Stimulated activated CD4-positive, alpha-beta T cell treated with anti-CD3 and anti-CD28 coated beads, TNF-alpha, amount 100 ng/mL, for 1 hour (primary cell): ENCODE measurements around the gene SPATC1L.

ENCODE experiments used
- DNase-seq, 3 donors: peaks; one replicate each; pipeline ENCODE4 v3.0.0-alpha.2; 2020; ENCODE audit warnings: low read depth in 3 of 3, low spot score in 1 of 3

SPATC1L gene

GRCh38 chr21:46215436-46216131 is 31.3 kb upstream of the SPATC1L start:
- DNase-seq: no peak

DNA sequence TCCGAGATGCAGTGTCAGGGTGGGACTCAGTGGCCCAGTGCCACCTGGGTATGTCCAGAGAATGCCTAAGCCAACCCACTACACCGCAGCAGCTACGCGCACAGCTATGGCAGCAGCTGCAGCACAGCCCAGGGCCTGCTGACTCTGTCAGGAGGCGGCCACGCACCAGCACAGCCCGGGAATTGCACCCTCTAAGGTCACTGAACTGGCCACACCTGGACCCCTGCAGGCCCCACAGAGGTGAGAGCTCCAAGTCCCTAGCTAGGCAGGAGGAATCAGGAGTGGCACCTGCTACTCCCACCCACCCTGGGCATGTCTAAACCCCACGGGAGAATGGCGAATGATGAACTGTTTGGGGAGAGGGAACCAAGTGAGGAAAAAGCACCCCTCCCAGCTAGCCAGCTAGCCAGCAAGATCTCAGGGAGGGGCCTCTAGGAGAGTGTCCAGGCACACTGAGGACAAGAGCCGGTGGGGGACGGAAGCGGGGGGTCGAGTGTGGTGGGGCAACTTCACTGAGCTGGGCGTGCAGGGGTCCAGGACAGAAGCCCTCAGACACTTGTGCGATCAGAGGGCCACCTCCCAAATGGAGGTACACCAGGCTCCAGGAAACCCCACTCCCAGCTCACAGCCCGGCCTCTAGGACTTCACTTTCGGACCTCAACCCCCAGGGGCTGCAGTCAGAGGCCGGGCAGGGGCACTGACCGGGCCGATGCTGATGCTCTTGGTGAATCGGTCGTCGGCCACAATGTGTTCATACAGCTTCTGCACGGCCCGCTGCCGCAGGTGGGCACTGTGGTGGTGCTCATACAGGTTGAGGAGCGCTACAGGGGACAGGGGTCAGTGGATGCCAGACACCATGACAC is 30.4 kb upstream of the SPATC1L start:
- DNase-seq: no peak

- DNase-seq: no peak
Observed at GRCh38 chr21:46213620-46214286, 29.5 kb upstream of the SPATC1L start.

GRCh38 chr21:46212721-46213484 is 28.6 kb upstream of the SPATC1L start:
- DNase-seq: no peak

DNA sequence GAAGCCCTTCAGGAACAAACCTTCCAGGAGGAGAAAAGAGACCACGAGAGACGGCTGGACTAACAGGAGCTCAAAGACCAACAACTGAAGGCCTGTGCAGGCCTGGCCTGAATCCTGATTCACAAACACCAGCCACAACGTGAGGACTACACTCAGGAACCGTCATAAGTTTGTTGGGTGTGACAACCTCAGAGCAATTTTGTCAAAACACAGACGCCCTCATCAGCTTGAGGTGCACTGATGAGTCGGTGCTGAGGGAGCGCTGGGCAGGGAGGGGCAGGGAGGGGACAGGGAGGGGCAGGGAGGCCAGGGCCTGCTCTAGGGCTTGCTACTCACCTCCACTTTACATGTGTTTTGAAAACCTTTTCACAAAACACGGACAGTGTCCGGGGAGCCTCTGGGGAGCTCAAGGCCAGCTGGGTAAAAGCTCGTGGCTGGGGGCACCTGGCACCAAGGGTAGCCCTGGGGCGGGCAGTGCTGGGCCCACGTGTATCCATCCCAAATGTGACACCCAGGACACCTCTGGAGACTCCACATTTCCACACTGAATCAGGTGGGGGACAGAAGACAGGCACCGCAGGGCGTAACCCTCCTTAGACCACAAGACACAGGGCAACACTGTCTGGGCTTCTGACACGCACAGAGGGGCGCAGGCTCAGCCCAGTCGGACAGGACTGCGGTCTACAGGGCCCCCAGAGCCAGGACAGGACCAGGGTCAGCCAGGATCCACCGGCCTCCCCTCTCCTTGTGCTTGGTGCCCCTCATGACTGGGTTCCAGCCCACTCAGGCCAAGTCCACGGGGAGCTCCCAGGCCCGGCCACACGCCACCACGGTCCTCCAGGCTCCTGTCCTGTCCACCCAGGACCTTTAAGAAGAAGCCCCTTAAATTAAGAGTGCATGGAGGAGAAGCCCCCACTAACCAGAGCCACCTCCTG is 27.8 kb upstream of the SPATC1L start:
- no peak for DNase-seq

DNA sequence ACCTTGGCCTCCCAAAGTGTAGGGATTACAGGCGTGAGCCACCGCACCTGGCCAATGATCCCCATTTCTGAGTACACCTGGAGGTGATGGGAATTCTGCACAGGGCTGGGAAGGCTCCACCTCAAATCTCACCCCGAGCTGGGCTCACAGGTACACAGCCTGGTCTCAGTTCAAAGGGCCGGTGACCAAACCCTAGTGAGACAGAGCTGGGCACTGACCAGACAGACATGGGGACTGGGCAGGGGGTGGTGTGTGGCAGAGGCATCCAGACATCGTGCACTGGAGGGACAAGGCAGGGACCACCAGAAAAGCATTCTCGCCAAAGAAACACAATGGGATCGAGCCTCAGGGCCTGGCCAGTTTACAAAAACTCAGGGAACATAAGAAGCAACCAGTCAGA is 27.1 kb upstream of the SPATC1L start:
- no peak for DNase-seq

DNA sequence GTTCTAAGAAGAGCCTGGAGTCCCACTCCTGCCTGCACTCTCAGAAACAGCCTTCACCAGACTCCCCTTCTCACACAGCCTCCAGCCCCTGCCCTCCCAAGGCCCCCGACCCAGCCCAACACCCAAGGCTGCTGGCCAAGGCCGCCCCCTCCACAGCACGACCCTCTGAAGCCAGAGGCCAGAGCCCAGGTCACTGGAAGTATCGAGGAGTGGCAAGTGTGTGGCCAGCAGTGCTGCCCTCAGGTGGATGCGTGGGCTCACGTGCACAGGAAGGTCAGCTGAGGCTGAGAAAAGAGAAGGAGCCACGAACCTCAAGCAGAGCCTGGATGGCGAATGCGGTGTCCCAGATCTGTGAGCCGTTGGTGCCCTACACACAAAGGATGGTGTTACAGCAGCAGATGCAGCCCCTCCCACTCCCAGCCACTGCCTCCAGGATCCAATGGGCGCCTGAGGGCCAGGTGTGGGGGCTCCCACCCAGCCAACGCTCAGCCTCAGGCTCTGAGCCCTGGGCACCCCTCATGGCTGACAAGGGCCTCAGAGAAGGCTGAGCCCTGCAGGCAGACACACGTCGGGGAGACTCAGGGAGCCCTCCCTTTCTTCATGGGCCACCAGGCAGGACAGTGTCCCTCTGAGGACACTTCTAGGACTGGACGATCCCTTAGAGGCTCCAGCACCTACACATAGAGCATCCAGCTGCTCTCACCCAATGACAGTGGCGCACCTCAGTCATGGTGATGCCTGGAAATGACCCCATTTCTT is 26.3 kb upstream of the SPATC1L start:
- no peak for DNase-seq

DNA sequence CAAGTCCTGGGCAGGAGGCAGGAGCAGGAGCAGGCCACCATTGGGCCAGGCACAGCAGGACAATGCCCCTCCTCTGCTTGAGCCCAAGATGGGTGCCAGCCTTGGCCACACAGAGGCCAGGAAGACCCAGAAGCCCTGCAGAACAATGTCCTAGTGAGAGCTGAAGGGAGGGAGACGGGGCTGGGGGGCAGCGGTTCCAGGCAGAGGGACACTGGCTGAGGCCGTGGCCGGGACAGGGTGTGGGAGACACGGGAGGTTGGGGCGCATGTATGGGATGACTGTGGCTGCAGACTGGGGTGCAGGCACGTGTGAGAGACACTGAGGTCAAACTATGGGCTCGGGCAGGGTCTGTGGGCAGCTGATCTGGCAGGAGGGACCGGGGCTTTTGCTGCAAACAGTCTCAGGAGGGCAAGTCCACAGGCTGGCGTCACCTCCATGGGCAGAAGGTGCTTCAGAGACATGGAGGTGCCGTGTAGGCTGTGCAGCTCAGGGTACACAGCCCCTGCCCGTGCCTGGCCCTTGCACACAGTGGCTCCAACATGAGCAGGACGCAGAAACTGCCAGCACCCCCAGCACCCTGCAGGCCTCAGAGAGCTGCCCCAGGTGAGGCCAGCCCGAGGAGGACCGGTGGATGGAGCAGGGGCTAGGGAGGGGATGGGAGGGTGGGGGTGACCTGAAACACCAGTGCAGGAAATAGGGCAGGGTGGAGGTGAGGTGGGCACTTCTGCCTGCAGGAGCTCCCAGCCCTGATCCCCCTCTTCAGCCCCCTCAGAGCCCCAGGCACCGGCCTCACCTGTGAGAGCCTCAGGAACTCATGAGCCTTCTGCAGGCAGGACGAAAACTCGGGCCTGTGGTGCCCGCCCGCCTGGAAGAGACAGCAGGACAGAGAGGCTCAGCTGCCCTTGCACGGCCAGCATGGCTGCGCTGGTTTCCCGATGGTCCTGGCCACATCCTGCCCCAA is 24.8 kb upstream of the SPATC1L start:
- no peak for DNase-seq

- DNase-seq: no peak
Observed at GRCh38 chr21:46207920-46208591, 23.8 kb upstream of the SPATC1L start.

- no peak for DNase-seq
Observed at GRCh38 chr21:46207006-46207919, 23.0 kb upstream of the SPATC1L start.

- no peak for DNase-seq
Observed at GRCh38 chr21:46206163-46207005, 22.1 kb upstream of the SPATC1L start.

GRCh38 chr21:46205766-46206162 is 21.5 kb upstream of the SPATC1L start:
- no peak for DNase-seq

DNA sequence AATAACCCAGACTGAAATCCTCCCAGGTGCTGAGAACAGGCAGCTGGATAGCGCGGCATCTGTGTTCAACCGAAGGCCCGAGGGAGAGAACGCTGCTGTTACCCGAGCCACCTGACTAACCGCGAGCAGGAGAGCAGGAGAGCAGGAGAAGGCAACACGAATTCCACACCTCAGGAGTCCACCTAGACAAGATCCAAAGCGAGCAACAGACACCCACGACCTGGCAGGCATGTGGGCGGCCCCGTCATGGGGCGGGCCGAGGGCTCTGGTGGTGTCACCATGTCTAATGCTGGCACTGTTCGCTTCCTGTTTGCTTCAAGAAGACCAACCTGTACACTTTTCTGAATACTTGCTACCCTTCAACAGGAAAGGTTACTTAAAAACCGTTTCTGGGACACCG is 20.9 kb upstream of the SPATC1L start:
- no peak for DNase-seq

DNA sequence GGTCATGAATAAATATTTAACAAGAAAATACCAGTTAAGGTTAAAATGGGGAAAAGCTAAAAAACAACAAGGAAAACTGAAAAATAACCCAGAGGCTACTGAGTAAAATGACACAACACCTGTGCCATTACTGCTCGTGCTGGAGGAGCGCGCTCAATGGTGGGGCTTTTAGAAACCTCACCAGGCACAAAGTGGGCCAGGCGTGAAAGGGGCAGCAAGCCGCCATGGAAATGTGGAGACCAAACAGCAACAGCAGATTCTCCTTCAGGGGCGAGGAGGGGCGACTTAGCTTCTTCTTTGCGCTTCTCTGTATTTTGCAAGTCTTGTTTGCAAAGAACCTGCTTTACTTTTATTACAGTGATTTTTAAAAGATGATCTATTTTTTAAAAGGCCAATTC is 18.9 kb upstream of the SPATC1L start:
- DNase-seq: no peak

DNA sequence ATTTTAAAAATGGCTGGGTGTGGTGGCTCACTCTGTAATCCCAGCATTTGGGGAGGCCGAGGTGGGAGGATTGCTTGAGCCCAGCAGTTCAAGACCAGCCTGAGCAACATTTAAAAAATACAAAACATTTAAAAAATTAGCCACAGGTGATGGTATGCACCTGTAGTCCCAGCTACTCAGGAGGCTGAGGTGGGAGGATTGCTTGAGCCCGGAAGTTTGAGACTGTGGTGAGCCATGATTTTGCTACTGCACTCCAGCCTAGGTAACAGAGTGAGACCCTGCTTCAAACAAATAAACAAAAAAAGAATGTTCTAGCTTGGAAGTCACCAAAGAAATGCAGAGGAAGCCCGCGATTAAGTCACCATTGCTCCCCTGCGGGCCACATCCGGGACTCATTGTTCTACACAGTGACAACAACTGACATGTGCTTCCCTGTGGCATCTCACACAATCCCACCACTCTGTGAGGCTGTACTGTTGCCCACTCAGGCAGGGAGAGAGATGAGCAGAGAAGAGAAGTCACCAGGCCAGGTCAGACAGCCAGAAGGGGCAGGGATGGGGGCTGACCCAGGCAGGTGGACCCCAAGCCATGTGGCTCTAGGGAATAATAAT is 18.4 kb upstream of the SPATC1L start:
- no peak for DNase-seq
